Keratinocyte (primary cell): ENCODE data around the gene ORMDL2. TPM values are rescaled to one million over a fixed set of nuclear protein-coding genes. Genes with fewer than 3 reads are reported as not detected.

Experiments used
- DNase-seq: peaks from one replicate; pipeline ENCODE4 v3.0.0-alpha.2; 2011; ENCODE audit warnings: low read depth, missing footprints, low spot score
- FAIRE-seq: peaks from 2 replicates; lab custom pipeline; 2011; peaks lifted over from hg19 to GRCh38; lab: Jason Lieb, UNC
- H2AFZ ChIP-seq: 2 replicates; pipeline ENCODE4 v1.6.0; 2012; ENCODE audit warnings: low read length, control low read depth, inconsistent platforms; ENCODE audit not compliant: control insufficient read depth
- H3K27ac ChIP-seq: 2 replicates; pipeline ENCODE4 v1.5.1; 2011; ENCODE audit warnings: low read length; ENCODE audit not compliant: control insufficient read depth, insufficient read depth
- H3K27me3 ChIP-seq: 3 replicates; pipeline ENCODE4 v1.6.0; 2011; ENCODE audit warnings: low read length; ENCODE audit not compliant: control insufficient read depth, insufficient read depth; ENCODE audit errors: extremely low read depth
- H3K36me3 ChIP-seq, 2 experiments: 2 replicates in 1 of 2; 3 replicates in 1 of 2; pipeline ENCODE4 v1.5.1; 2011; ENCODE audit warnings: low read length in 2 of 2, mild to moderate bottlenecking in 1 of 2; ENCODE audit not compliant: control insufficient read depth in 2 of 2, insufficient read depth in 2 of 2; ENCODE audit errors: extremely low read depth in 1 of 2
- H3K4me1 ChIP-seq: 3 replicates; pipeline ENCODE4 v1.5.1; 2011; ENCODE audit warnings: low read length; ENCODE audit not compliant: control insufficient read depth, insufficient read depth; ENCODE audit errors: extremely low read depth
- H3K4me2 ChIP-seq: 3 replicates; pipeline ENCODE4 v1.6.0; 2011; ENCODE audit warnings: low read depth, low read length; ENCODE audit not compliant: control insufficient read depth, insufficient read depth; ENCODE audit errors: extremely low read depth
- H3K4me3 ChIP-seq, 3 experiments: fragments of 200-600 bp in 1 of 3; sonication (generic) in 1 of 3; 2 replicates in 2 of 3; 3 replicates in 1 of 3; pipeline ENCODE4 v1.5.1; 2011 to 2016; ENCODE audit warnings: low read length in 3 of 3, mild to moderate bottlenecking in 3 of 3, control low read depth in 2 of 3, inconsistent platforms in 1 of 3, low read depth in 1 of 3, mixed read lengths in 1 of 3, mixed run types in 1 of 3, moderate library complexity in 1 of 3; ENCODE audit not compliant: control insufficient read depth in 2 of 3, insufficient read depth in 2 of 3; ENCODE audit errors: extremely low read depth in 1 of 3
- H3K79me2 ChIP-seq: 2 replicates; pipeline ENCODE4 v1.6.0; 2012; ENCODE audit warnings: low read length; ENCODE audit not compliant: control insufficient read depth, insufficient read depth
- H3K9ac ChIP-seq: 3 replicates; pipeline ENCODE4 v1.6.0; 2011; ENCODE audit warnings: low read length; ENCODE audit not compliant: control insufficient read depth, insufficient read depth; ENCODE audit errors: extremely low read depth
- H3K9me1 ChIP-seq: 3 replicates; pipeline ENCODE4 v1.6.0; 2011; ENCODE audit warnings: low read length; ENCODE audit not compliant: control insufficient read depth, insufficient read depth; ENCODE audit errors: extremely low read depth
- H3K9me3 ChIP-seq: 2 replicates; pipeline ENCODE4 v1.5.1; 2012; ENCODE audit warnings: low read depth, low read length; ENCODE audit not compliant: control insufficient read depth
- H4K20me1 ChIP-seq: 3 replicates; pipeline ENCODE4 v1.6.0; 2011; ENCODE audit warnings: low read length; ENCODE audit not compliant: control insufficient read depth, insufficient read depth; ENCODE audit errors: extremely low read depth
- CTCF ChIP-seq, 3 experiments: IDR thresholded peaks in 1 of 3; conservative IDR thresholded peaks in 1 of 3; optimal IDR thresholded peaks in 1 of 3; 2 replicates in 2 of 3; 3 replicates in 1 of 3; pipeline versions ENCODE3 to v1.5.1; 2011; ENCODE audit warnings: low read length in 3 of 3, mild to moderate bottlenecking in 3 of 3, moderate library complexity in 2 of 3, control low read depth in 1 of 3, inconsistent platforms in 1 of 3; ENCODE audit not compliant: insufficient read depth in 2 of 3; ENCODE audit errors: extremely low read depth in 1 of 3
- EZH2 ChIP-seq: IDR thresholded peaks from one replicate; pipeline ENCODE4 v1.6.1; 2012; ENCODE audit warnings: inconsistent platforms, mild to moderate bottlenecking, low read length, moderate library complexity
- dilution Hi-C: fragments of 300-500 bp; cut with MboI; formaldehyde crosslinking; loops from one replicate; pipeline ENCODE4 v1.7.0; 2020; ENCODE audit warnings: low sequenced_read_pairs; ENCODE audit not compliant: extremely low pct_ligation_motif_present
- polyA plus RNA-seq, 5 experiments: library from polyadenylated mRNA; depleted of rRNA in 3 of 5; stranded (reverse) in 3 of 5; stranded (forward) in 1 of 5; unstranded in 1 of 5; fragments of >200 nt; gene quantifications; 1 replicate in 1 of 5; 2 replicates in 3 of 5; 3 replicates in 1 of 5; pipeline versions ENCODE4 v1.2.1 to v1.2.3, GENCODE V29; 2011 to 2012; ENCODE audit warnings: missing spikeins in 2 of 5, low read depth in 1 of 5, low replicate concordance in 1 of 5

Gene ORMDL2
- polyA plus RNA-seq, 1 donor (not counting 4 experiments of a cell fraction or from before 2014, with no cell fraction given), result 129 TPM

- H3K27me3 ChIP-seq, result no peaks in the 10 kb centered on the region
- FAIRE-seq (no peak), DNase-seq (no peak)
- H2AFZ ChIP-seq, result no peak overlapping the region
- TF ChIP-seq CTCF (optimal IDR thresholded peaks at IDR 0.05 in 1 of 3, IDR thresholded peaks at IDR 0.05 in 1 of 3, conservative IDR thresholded peaks at IDR 0.05 in 1 of 3; ENCODE audit: extremely low read depth in 1 of 3, insufficient read depth in 2 of 3, low read length in 3 of 3) (no peak), EZH2 (no peak)
- no peak overlapping the region for H3K27ac ChIP-seq
- H4K20me1 ChIP-seq, result no peaks in the 10 kb centered on the region
- H3K36me3 ChIP-seq, result peaks cover 24 to 27% of the 10 kb centered on the region in 2 experiments
- dilution Hi-C loops, result no loop called here
- H3K9ac ChIP-seq, result no peak overlapping the region
- peaks cover 11% of the 10 kb centered on the region for H3K79me2 ChIP-seq
- no peaks in the 10 kb centered on the region for H3K9me3 ChIP-seq
- no peaks in the 10 kb centered on the region for H3K9me1 ChIP-seq
- H3K4me2 ChIP-seq, result no peak overlapping the region
- no peaks in the 10 kb centered on the region for H3K4me1 ChIP-seq
- H3K4me3 ChIP-seq, result no peak overlapping the region
These were observed 20.3 kb upstream of the ORMDL2 start for GRCh38 chr12:55797550-55797949.

GRCh38 chr12:55806982-55807381, 10.9 kb upstream of the ORMDL2 start:
- H3K36me3 ChIP-seq, result peaks cover 8 to 18% of the 10 kb centered on the region in 2 experiments

More at GRCh38 chr12:55806982-55807381, 10.9 kb upstream of the ORMDL2 start:
- Histone ChIP-seq H3K27ac (no peak overlapping the region), H4K20me1 (peaks cover 5% of the 10 kb centered on the region), H3K9ac (no peak overlapping the region), H3K9me1 (no peaks in the 10 kb centered on the region), H2AFZ (no peak overlapping the region), H3K9me3 (no peaks in the 10 kb centered on the region), H3K79me2 (peaks cover 90% of the 10 kb centered on the region), H3K4me3 (no peak overlapping the region), H3K4me2 (no peak overlapping the region), H3K27me3 (no peaks in the 10 kb centered on the region), H3K4me1 (no peaks in the 10 kb centered on the region)
- dilution Hi-C loops, result no loop called here
- FAIRE-seq (no peak), DNase-seq (no peak)
- TF ChIP-seq EZH2, result no peak
- TF ChIP-seq CTCF (optimal IDR thresholded peaks at IDR 0.05 in 1 of 3, IDR thresholded peaks at IDR 0.05 in 1 of 3, conservative IDR thresholded peaks at IDR 0.05 in 1 of 3; ENCODE audit: extremely low read depth in 1 of 3, insufficient read depth in 2 of 3, low read length in 3 of 3), result no peak
